Measurements from ENCODE around the gene HLA-DOB.

Gene HLA-DOB

GRCh38 chr6:32853541-32854375 lies 37.0 kb upstream of the HLA-DOB start, which contains the start of the genes PSMB9 and TAP1:
Gene PSMB9, plus strand, starts transcription at chr6:32854192. Its CDS starts 38 bp downstream, at chr6:32854230.
Gene TAP1, minus strand, starts transcription at chr6:32853704. Its CDS starts 68 bp downstream, at chr6:32853636.
- H4K8ac ChIP-seq (ENCODE audit: low read depth, low read length): no peak within 1 kb of the TSS
- peaks cover 17 to 20% of the 10 kb centered on the region in 2 experiments for H3K4me1 ChIP-seq (ENCODE audit: control insufficient read depth in 1 of 2, insufficient read depth in 2 of 2, low read length in 2 of 2)
- peaks cover 43% of the 10 kb centered on the region for H3K27me3 ChIP-seq (ENCODE audit: insufficient read depth, low read length)
- H3K79me2 ChIP-seq (ENCODE audit: control insufficient read depth, insufficient read depth, low read length, poor library complexity): no peaks in the 10 kb centered on the region
- H3K14ac ChIP-seq (ENCODE audit: low read length): no peak within 1 kb of the TSS
- no peak within 1 kb of the TSS for H2BK120ac ChIP-seq (ENCODE audit: insufficient read depth, low read length, poor library complexity)
- H3K4me3 ChIP-seq (ENCODE audit: low read depth, low read length): peak within 1 kb of the TSS; percentile 61
- H4K91ac ChIP-seq (ENCODE audit: low read depth, low read length): no peak within 1 kb of the TSS
- DNase-seq: peak; percentile 98 to 99
- H4K12ac ChIP-seq (ENCODE audit: low read depth, low read length): no peak within 1 kb of the TSS
- peak within 1 kb of the TSS; percentile 50 for H2AFZ ChIP-seq (ENCODE audit: insufficient read depth, low read length, poor library complexity)
- peak within 1 kb of the TSS; percentile 85 for H3K4me2 ChIP-seq (ENCODE audit: low read length)
- peaks cover 5% of the 10 kb centered on the region for H3K9me3 ChIP-seq (ENCODE audit: insufficient read depth, low read depth, low read length)
- H3K9ac ChIP-seq (ENCODE audit: low read length): no peak within 1 kb of the TSS
- no peak within 1 kb of the TSS for H3K27ac ChIP-seq (ENCODE audit: low read depth, low read length)
- no CpG with 5 or more reads among the region's 68 CpGs for WGBS (ENCODE audit: extremely low coverage, insufficient coverage, insufficient read length)
- H2AK5ac ChIP-seq (ENCODE audit: low read length): no peak within 1 kb of the TSS
- no peak within 1 kb of the TSS for H3K23ac ChIP-seq (ENCODE audit: low read length)
- no peak within 1 kb of the TSS for H3K4ac ChIP-seq (ENCODE audit: low read depth, low read length)
- H3K18ac ChIP-seq (ENCODE audit: low read length): no peak within 1 kb of the TSS
- H2BK12ac ChIP-seq (ENCODE audit: low read length): no peak within 1 kb of the TSS
- H3K79me1 ChIP-seq (ENCODE audit: low read length): no peaks in the 10 kb centered on the region
- no peaks in the 10 kb centered on the region for H3K36me3 ChIP-seq (ENCODE audit: control insufficient read depth in 1 of 2, insufficient read depth in 2 of 2, low read length in 2 of 2)
- H2BK5ac ChIP-seq (ENCODE audit: low read depth, low read length, poor library complexity): no peak within 1 kb of the TSS

- Histone ChIP-seq H3K27me3 (ENCODE audit: insufficient read depth, low read length) (peaks cover 41% of the 10 kb centered on the region), H3K4me3 (ENCODE audit: low read depth, low read length) (peak overlapping the region; percentile 61), H3K4me1 (ENCODE audit: control insufficient read depth in 1 of 2, insufficient read depth in 2 of 2, low read length in 2 of 2) (peaks cover 17 to 20% of the 10 kb centered on the region in 2 experiments), H3K23ac (ENCODE audit: low read length) (no peak overlapping the region), H4K12ac (ENCODE audit: low read depth, low read length) (no peak overlapping the region), H3K79me2 (ENCODE audit: control insufficient read depth, insufficient read depth, low read length, poor library complexity) (no peaks in the 10 kb centered on the region), H3K36me3 (ENCODE audit: control insufficient read depth in 1 of 2, insufficient read depth in 2 of 2, low read length in 2 of 2) (no peaks in the 10 kb centered on the region), H3K9me3 (ENCODE audit: insufficient read depth, low read depth, low read length) (peaks cover 5% of the 10 kb centered on the region), H2AK5ac (ENCODE audit: low read length) (no peak overlapping the region), H3K27ac (ENCODE audit: low read depth, low read length) (no peak overlapping the region), H2BK120ac (ENCODE audit: insufficient read depth, low read length, poor library complexity) (no peak overlapping the region), H3K9ac (ENCODE audit: low read length) (no peak overlapping the region), H2BK5ac (ENCODE audit: low read depth, low read length, poor library complexity) (no peak overlapping the region), H4K8ac (ENCODE audit: low read depth, low read length) (no peak overlapping the region), H3K14ac (ENCODE audit: low read length) (no peak overlapping the region), H3K18ac (ENCODE audit: low read length) (no peak overlapping the region), H4K91ac (ENCODE audit: low read depth, low read length) (no peak overlapping the region), H2BK12ac (ENCODE audit: low read length) (no peak overlapping the region), H3K79me1 (ENCODE audit: low read length) (no peaks in the 10 kb centered on the region), H2AFZ (ENCODE audit: insufficient read depth, low read length, poor library complexity) (peak overlapping the region; percentile 8), H3K4ac (ENCODE audit: low read depth, low read length) (no peak overlapping the region), H3K4me2 (ENCODE audit: low read length) (peak overlapping the region; percentile 85)
- no CpG with 5 or more reads among the region's 41 CpGs for WGBS (ENCODE audit: extremely low coverage, insufficient coverage, insufficient read length)
- peak; percentile 38 to 55 for DNase-seq
These were observed 36.2 kb upstream of the HLA-DOB start for GRCh38 chr6:32852844-32853540.

GRCh38 chr6:32852018-32852843 lies 35.4 kb upstream of the HLA-DOB start:
- Histone ChIP-seq H2BK12ac (ENCODE audit: low read length) (no peak overlapping the region), H3K18ac (ENCODE audit: low read length) (no peak overlapping the region), H3K4me3 (ENCODE audit: low read depth, low read length) (peak overlapping the region; percentile 40), H3K4me1 (ENCODE audit: control insufficient read depth in 1 of 2, insufficient read depth in 2 of 2, low read length in 2 of 2) (peaks cover 17 to 20% of the 10 kb centered on the region in 2 experiments), H3K36me3 (ENCODE audit: control insufficient read depth in 1 of 2, insufficient read depth in 2 of 2, low read length in 2 of 2) (no peaks in the 10 kb centered on the region), H4K8ac (ENCODE audit: low read depth, low read length) (no peak overlapping the region), H3K79me1 (ENCODE audit: low read length) (no peaks in the 10 kb centered on the region), H2BK5ac (ENCODE audit: low read depth, low read length, poor library complexity) (no peak overlapping the region), H3K14ac (ENCODE audit: low read length) (no peak overlapping the region), H4K12ac (ENCODE audit: low read depth, low read length) (no peak overlapping the region), H2AFZ (ENCODE audit: insufficient read depth, low read length, poor library complexity) (no peak overlapping the region), H3K27me3 (ENCODE audit: insufficient read depth, low read length) (peaks cover 37% of the 10 kb centered on the region), H3K23ac (ENCODE audit: low read length) (no peak overlapping the region), H2AK5ac (ENCODE audit: low read length) (no peak overlapping the region), H3K4me2 (ENCODE audit: low read length) (no peak overlapping the region), H3K9ac (ENCODE audit: low read length) (no peak overlapping the region), H3K79me2 (ENCODE audit: control insufficient read depth, insufficient read depth, low read length, poor library complexity) (no peaks in the 10 kb centered on the region), H4K91ac (ENCODE audit: low read depth, low read length) (no peak overlapping the region), H2BK120ac (ENCODE audit: insufficient read depth, low read length, poor library complexity) (no peak overlapping the region), H3K4ac (ENCODE audit: low read depth, low read length) (no peak overlapping the region), H3K9me3 (ENCODE audit: insufficient read depth, low read depth, low read length) (peaks cover 4% of the 10 kb centered on the region), H3K27ac (ENCODE audit: low read depth, low read length) (no peak overlapping the region)
- DNase-seq: peak; percentile 52 to 76
- 100% methylated on average over 1 of the region's 23 CpGs for WGBS (ENCODE audit: extremely low coverage, insufficient coverage, insufficient read length)

GRCh38 chr6:32851025-32851424 lies 34.2 kb upstream of the HLA-DOB start:
- Histone ChIP-seq H2AFZ (ENCODE audit: insufficient read depth, low read length, poor library complexity) (no peak overlapping the region), H3K79me2 (ENCODE audit: control insufficient read depth, insufficient read depth, low read length, poor library complexity) (no peaks in the 10 kb centered on the region), H3K4me2 (ENCODE audit: low read length) (no peak overlapping the region), H3K14ac (ENCODE audit: low read length) (no peak overlapping the region), H3K4ac (ENCODE audit: low read depth, low read length) (no peak overlapping the region), H4K8ac (ENCODE audit: low read depth, low read length) (no peak overlapping the region), H3K36me3 (ENCODE audit: control insufficient read depth in 1 of 2, insufficient read depth in 2 of 2, low read length in 2 of 2) (no peaks in the 10 kb centered on the region), H3K27me3 (ENCODE audit: insufficient read depth, low read length) (peaks cover 33% of the 10 kb centered on the region), H4K12ac (ENCODE audit: low read depth, low read length) (no peak overlapping the region), H2BK12ac (ENCODE audit: low read length) (no peak overlapping the region), H3K9me3 (ENCODE audit: insufficient read depth, low read depth, low read length) (peaks cover 2% of the 10 kb centered on the region), H3K18ac (ENCODE audit: low read length) (no peak overlapping the region), H3K4me3 (ENCODE audit: low read depth, low read length) (no peak overlapping the region), H2BK5ac (ENCODE audit: low read depth, low read length, poor library complexity) (no peak overlapping the region), H3K4me1 (ENCODE audit: control insufficient read depth in 1 of 2, insufficient read depth in 2 of 2, low read length in 2 of 2) (peaks cover 17 to 20% of the 10 kb centered on the region in 2 experiments), H3K9ac (ENCODE audit: low read length) (no peak overlapping the region), H3K79me1 (ENCODE audit: low read length) (no peaks in the 10 kb centered on the region), H2BK120ac (ENCODE audit: insufficient read depth, low read length, poor library complexity) (no peak overlapping the region), H3K27ac (ENCODE audit: low read depth, low read length) (no peak overlapping the region), H4K91ac (ENCODE audit: low read depth, low read length) (no peak overlapping the region), H3K23ac (ENCODE audit: low read length) (peak overlapping the region; percentile 41), H2AK5ac (ENCODE audit: low read length) (no peak overlapping the region)
- no peak for DNase-seq
- WGBS (ENCODE audit: extremely low coverage, insufficient coverage, insufficient read length): no CpG with 5 or more reads among the region's 4 CpGs
